Measurements from ENCODE around the gene TMEM263.
"Not testable (repeated sequence)": the region's sequence is repeated elsewhere in the genome, so short reads cannot be mapped to it uniquely, and the experiment has no call there.

TMEM263 gene

DNA sequence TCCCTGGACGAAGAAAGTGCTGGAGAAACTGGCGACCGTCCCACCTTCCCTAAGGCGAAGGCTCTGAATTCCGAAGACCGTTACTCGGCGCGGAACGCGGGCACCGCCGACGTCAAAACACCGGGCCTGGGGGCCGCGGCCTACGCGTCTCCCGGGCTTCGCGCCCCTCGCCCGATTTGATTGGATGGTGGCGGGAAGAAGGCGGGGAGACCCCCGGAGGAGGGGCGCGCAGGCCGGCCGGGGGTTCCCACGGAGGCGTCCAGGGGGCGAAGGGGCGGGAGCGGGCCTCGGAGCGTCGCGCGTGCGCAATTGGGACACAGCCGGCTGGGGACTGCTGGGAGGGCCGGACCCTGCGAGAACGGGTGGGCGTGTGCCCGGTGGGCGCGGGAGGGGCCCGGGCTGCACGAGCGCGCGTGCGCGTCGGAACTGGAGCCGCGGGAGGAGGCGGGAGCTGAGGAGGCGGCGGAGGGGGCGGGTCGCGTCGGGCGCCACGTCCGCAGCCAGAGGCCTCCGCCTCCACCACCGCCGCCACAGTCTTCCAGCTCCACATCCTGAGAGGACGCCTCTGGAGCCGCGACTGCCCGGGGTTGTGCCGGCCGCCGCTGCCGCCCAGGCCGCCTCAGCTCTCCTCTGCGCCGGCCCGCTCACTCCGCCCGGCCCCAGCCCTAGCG lies at the start of gene TMEM263:
Gene TMEM263, plus strand, starts transcription at position 531 of the 671 bp plus-strand sequence. CDS start 11,210 bp downstream, outside the sequence.
- peak; percentile 96 for DNase-seq

DNA sequence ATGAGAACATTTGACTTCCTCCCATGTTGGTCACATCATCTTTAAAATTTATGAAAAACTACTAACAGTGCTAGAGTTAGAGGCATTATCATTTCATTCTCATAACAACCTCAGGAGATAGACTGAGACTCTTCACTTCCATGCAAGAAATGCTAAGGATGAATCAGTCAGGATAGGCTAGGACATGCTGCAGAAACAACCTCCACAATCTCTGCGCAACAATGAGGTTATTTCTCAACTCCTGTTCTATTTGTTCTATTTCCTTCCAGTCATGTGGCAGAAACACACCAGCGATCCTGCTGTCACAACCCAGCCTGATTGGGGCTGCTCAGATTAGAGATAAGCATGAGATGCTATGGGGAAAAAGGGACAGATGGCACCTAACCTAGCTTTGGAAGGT lies 49.0 kb upstream of the TMEM263 start:
- DNase-seq = no peak

DNA sequence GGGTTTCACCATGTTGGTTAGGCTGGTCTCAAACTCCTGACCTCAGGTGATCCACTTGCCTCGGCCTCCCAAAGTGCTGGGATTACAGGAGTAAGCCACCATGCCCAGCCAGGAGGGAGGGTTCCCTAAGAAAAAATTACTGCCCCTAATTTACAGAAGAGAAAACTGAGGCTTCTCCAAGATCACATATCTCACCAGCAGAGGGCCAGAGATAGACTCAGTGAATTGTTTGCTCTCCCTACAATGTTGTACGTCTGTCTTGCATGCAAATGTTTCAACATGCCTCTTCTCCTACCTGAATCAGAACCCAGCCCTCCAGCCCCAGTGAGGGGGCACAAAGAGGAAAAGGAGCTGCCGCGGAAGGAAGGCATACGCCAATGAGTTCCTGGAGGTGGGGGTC lies 48.3 kb upstream of the TMEM263 start:
- DNase-seq = no peak

DNA sequence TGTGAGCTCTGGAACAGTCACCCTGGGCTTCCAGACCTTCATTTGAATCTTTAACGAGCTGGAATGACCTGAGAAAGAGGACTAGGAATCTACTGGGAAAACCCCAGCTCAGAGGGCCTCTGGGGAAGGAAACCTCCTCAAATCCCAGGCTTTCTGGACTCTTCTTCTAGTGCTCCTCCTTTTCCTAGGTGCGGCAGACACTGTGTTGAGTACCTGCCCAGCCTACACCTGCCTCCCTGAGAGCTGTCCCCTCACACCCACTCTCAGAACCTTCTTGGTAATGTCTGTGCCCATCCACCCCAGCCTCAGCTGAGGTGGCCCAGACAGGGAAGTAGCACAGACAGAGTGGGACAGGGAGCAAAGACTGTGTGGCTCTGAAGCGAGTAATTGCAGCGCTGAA lies 47.9 kb upstream of the TMEM263 start:
- DNase-seq = no peak

DNA sequence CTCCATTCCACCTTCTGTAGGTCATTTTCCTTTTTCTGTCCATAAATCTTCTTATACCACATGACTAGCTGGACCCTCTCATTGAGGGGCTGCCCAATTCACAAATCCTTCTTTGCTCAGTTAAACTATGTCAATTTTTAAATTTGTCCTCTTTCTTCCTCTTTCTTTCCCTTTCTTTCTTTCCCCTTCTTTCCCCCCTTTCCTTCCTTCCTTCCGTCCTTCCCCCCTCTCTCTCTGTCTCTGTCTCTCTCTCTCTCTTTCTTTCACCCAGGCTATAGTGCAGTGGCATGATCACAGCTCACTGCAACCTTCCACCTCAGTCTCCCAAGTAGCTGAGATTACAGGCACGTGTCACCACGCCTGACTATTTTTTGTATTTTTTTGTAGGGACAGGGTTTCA lies 47.1 kb upstream of the TMEM263 start:
- DNase-seq = no peak

DNA sequence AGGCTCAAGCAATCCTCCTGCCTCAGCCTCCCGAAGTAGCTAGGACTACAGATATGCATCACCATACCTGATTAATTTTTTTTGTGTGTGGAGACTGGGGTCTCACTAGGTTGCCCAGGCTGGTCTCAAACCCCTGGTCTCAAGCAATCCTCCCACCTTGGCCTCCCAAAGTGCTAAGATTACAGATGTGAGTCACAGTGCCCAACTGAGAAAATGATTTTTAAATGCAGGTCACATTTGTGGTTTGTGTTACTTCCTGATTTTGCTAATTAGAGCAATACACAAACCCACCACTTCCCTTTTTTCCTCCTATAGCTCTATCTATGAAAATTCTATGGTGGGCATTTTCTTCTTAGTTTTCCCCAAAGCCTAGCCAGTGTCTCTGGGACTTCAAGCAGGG lies 45.5 kb upstream of the TMEM263 start:
- DNase-seq = peak; percentile 7

DNA sequence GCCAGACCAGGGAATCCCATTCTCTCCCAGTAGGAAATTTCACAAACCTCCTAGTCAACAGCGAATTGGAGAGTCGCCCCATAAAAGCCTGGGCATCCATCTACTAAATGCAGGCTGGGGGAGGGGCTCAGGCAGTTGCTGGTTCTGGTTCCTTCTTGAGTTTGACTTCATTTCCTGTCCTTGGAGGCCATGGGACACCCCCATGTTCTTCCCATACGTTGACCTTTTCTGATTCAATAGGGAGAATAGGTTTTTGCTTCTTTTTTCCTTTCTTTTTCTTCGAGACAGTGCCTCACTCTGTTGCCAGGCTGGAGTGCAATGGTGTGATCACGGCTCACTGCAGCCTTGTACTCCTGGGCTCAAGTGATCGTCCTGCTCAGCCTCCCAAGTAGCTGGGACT lies 44.1 kb upstream of the TMEM263 start:
- DNase-seq = no peak

DNA sequence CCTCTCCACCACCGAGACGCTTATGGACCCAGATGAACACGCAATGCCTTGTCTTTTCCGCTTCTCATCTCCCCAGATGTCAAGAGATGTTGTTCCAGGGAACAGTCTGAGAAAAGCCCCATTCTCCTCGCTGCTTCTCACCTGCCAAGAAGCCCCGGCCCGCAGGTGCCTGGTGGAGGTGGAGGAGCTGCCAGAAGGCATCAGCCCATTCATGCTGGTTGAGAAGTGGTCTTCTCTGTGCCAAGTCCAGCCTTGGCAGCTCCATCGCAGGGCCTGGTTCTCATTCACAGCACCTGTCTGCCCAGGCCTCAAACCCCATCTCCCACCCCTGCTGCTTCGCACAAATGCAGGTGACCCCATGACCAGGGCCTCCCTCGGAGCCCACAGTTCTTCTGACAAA lies 42.3 kb upstream of the TMEM263 start:
- no peak for DNase-seq

DNA sequence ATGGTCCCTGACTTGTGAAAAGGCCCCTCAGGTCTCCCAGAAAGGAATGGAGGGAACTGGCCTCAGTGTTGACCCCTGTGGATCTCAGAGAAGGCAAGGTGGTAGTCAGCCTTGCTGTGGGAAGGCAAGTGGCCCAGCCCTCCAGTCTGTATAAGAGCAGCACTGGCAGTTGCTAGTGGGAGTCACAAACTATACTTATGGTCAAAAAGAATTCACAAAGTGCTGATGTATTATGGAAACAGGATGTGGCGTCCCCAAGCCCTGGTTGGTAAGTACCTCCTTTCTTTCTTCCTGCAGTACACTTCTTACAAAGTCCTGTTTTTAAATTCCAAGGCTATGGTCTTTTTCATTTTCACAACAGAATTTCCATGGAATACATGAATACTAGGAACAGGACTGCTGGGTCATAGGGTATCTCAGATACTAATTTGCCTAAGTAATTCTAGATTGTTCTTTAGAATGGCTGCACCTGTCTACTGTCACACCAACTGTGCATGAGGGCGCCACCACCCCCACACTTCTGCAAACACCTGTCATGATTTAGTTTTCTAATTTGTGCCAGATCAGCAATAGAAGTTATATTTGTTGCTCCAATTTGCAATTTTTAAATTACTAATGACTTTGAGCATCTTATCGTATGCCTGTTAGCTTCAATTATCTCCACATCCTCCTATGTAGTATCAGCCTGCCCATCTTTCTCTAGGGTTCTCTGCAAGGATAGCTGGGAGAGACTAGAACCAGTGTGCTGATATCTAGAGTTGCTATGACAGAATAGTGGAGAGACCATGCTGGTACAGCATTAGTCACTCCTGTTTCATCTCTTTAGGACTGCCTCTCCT lies 40.7 kb upstream of the TMEM263 start:
- peak; percentile 18 for DNase-seq

DNA sequence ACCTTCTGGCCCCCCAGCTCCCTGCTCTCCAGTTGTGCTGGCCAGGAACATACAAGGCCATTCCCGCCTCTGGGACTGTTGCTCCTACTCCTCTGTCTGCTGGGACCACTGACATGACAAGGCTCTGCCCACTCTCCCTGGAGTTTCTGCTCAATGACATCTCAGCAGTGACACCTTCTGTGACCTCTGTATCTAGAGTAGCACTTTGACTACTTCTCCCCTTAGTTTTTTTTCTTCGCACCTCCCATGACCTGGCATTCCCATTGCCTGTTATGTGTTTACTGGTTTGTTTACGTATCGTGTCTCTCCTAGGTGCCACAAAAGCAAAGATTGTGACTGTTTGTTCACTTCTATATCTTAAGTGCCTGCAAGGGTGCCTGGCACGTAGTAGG lies 40.1 kb upstream of the TMEM263 start:
- DNase-seq = no peak

DNA sequence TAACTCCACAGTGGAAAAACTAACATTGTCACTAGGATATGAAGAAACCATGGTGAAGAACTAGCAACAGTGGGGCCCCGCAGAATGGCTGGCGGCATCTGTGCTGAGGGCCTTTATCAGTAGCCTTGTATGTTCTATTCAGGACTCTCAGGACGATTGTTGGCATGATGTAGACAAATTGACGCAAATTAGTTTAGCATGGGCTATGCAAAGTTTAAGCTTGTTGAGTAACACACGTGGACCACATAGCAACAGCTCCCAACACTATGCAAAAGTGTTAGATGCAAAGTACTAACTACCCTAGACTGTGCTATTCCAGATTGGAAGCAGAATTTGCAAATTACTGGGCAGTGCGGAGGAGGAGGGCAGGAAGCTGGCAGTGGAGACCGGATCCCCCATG lies 38.2 kb upstream of the TMEM263 start:
- DNase-seq = no peak

DNA sequence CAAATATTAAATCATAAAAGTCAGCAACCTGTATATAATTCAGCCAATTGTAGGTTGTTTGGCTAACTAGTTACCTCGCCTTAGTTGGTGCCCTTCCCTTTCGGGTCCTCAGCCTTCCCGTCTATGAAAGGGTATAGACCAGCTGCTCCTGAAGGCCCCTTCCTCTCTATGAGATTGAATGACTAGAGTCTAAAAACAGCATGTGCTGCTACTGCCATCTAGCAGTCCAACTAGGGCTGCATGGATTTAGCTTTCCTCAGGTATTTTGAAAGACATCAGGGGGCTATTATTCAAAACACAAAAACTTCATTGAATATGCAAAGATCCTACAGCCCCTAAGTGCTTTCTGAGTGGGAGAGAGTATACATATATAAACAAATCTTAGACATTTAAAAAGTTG lies 37.0 kb upstream of the TMEM263 start:
- no peak for DNase-seq

DNA sequence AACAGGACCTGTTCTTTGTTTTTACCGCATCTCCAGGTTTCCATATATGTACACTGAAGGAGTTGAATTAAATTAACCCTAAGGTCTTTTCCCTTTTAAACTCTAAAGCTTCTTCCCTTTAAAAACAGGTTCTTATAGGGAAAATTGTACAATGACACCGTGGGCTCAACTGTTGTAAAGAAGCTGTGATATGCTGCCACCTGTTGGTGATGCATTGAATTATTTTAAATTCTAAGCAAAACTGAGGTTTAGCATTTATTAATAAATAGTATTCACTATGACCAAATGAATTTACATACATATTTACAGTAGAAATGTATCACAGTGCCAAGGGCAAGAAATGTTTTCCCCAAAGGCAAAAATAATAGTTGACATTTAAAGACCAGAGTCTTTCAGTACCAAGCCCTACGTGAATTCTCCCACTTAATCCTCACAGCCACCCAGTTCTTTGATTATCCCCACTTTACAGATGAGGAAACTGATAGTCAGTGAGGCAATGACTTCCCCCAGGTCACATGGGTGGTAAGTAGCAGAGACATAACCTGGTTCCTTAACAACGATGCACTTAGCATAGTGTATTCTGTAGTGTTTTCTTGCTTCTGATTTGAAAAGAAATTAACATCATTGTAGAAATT lies 35.7 kb upstream of the TMEM263 start:
- peak; percentile 50 for DNase-seq

DNA sequence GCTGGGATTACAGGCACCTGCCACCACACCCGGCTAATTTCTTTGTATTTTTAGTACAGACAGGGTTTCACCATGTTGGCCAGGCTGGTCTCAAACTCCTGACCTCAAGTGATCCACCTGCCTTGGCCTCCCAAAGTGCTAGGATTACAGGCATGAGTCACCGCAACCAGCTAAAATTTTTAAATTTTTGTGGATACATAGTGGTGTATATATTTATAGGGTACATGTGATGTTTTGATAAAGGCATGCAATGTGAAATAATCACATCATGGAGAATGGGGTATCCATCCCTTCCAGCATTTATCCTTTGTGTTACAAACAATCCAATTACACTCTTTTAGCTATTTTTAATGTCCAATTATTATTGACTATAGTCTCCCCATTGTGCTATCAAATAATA lies 33.7 kb upstream of the TMEM263 start:
- DNase-seq = not testable (repeated sequence)

DNA sequence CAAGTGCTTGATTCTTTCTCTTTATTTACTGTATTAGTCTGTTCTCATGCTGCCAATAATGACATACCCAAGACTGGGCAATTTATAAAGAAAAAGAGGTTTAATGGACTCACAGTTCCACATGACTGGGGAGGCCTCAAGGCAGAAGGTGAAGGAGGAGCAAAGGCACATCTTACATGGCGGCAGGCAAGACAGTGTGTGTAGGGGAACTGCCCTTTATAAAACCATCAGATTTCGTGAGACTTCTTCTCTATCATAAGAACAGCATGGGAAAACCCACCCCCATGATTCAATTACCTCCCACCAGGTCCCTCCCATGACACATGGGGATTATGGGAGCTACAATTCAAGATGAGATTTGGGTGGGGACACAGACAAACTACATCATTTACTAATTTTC lies 32.1 kb upstream of the TMEM263 start:
- not testable (repeated sequence) for DNase-seq

DNA sequence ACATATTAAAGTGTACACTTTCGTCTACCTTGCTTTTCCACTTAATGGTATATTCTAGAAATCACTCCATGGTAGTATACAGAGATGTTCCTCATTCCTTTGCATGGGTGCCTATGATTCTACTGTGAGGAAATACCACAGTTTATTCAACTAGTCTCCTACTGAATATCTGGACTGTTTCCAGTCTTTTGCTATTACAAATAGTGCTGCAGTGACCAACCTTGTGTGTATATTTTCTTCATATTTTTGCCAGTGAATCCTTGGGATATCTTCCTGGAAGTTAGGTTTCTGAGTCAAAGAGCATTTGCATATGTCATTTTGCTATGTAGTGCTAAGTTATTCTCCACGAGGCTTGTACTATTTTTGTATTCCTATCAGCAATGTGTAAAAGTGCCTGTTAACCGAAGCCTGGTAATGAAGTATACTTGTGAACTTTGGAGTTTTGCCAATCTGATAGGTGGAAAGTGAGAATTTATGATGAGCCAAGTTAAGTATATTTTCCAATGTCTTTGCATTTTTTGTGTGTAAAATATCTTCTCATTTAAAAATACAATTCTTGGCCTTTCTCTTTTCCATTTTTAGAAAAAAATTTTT lies 31.3 kb upstream of the TMEM263 start:
- DNase-seq = no peak

DNA sequence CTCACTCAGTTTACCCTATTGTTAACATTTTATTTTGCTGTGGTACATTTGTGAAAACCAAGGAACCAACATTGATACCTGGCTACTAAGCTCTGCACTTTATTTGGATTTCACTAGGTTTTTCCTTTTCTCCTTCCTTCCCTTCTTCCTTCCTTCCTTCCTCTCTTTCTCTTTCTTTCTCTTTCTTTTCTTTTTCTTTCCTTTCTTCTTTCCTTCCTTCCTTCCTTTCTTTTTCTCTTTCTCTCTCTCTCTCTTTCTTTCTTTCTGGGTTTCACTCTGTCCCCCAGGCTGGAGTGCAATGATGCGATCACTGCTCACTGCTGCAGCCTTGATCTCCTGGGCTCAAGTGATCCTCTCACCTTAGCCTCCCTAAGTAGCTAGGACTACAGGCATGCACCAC lies 29.1 kb upstream of the TMEM263 start:
- DNase-seq = no peak

DNA sequence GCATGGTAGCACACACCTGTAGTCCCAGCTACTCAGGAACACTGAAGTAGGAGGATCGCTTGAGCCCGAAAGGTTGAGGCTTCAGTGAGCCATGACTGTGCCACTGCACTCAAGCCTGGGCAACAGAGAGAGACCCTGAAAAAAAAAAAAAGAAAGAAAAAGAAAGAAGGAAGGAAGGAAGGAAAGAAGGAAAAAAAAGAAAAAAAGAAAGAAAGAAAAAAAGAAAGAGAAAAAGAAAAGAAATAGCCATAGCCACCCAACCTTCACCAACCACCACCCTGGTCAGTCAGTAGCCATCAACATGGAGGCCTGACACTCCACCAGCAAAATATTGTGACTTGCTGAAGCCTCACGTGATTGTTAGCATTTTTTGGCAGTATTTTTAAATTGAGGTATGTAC lies 21.4 kb upstream of the TMEM263 start:
- no peak for DNase-seq

DNA sequence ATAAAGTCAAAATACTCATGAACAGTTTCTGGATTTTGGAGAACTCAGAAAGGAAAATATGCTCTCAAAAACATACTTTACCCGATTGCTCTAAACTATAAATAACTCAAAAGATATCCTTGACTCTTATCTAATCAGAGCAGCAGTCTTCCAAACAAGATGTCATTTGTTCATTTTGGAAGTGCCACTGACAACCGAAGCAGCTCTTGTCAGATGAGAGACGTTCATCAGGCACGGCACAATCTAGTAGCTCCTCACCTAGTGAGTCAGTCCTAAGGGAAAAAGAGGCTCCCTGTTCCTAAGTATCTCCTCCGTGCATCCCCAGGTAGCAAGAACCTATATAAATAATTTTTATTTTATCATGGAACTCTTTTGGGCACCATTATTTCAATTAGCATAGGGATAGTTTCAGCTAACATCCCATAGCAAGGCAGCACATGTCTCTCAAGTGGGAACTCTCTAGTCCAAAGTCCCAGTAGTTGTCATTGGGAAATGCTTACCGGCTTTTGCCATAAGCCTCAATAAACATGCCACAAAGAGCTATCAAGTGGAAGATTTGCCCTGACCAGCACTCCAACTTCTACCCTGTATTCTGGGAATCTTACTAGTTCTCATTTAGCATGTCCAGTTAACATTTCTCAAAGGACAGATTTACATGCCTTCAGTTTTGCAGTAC lies 14.1 kb upstream of the TMEM263 start:
- DNase-seq = no peak

DNA sequence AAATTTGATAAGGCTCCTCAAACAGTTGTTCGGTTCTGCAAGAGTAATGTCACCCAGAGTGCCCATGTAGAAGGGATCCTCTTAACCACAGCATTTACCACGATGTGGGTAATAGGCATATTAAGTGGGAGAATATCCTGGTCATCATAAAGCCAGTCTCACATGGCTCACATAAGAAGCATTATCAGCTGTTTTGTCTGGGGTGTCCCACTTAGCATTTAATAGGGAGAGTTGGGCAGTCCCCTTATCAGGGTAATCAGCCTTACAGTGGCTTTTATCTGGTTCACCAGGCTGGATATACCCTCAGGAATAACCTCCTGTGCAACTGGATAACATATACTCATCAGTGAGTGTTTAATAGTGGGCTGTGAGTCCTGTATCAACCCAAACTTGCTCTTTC lies 12.9 kb upstream of the TMEM263 start:
- no peak for DNase-seq

DNA sequence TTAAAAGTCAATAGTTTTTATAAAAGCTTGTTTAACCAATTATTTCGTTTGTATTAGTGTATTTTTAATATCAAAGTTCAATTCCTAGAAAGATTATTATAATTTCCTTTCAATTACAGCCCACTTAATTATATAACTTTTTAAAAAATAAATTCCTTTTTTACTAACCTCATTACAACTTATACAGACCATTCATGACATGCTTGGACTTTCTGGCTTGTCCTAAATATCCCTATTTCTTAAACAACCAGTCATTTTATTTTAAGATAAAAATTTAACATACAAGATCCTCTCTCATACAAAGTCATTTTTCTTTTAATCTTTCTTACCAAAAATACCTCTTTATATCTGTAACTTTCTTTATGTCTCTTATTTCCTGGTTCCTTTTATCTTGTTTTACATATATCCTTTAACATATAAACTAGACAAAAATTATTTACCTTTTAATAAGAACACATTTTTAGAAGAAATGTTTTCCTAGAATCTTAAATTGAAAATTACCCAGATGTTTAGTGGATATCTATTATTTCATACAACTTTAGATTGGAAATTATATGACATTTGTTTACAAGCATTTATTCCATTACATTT lies 10.4 kb upstream of the TMEM263 start:
- no peak for DNase-seq

DNA sequence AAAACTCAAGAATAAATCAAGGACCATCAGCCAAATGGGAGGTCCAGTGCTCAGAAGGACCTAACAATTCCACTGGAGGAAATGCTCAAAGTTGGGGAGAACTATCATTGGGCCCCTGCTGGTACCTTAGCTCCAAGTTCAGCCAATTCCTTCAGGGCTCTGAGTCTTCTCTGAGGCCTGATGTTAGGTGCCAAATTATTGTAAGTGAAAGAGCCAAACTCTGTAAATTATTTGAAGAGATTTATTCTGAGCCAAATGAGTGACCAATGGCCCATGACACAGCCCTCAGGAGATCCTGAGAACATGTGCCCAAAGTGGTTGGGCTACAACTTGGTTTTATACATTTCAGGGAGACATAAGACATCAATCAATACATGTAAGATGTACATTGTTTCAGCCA lies 8.2 kb upstream of the TMEM263 start:
- no peak for DNase-seq

DNA sequence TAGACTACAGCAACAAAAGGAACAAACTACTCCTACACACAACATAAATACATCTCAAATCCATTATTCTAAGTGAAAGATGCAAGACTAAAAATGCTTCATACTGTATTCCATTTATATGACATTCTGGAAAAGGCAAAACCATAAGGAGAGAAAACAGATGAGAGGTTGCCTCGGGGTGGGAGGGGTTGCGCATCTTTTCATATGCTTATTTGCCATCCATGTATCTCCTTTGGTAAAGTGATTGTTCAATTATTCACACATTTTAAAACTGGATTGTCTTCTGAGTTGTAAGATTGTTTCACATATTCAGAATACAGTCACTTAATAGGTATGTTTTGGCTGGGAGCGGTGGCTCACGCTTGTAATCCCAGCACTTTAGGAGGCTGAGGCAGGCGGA lies 5.1 kb upstream of the TMEM263 start:
- DNase-seq = no peak
